Stimulated activated CD4-positive, alpha-beta T cell treated with anti-CD3 and anti-CD28 coated beads, Interleukin-2, amount 100 ng/mL, for 24 hours (primary cell): ENCODE measurements around the gene NPHS2.

Experiments
- DNase-seq, 2 donors: peaks; one replicate each; pipeline ENCODE4 v3.0.0-alpha.2; 2020

NPHS2 gene

DNA sequence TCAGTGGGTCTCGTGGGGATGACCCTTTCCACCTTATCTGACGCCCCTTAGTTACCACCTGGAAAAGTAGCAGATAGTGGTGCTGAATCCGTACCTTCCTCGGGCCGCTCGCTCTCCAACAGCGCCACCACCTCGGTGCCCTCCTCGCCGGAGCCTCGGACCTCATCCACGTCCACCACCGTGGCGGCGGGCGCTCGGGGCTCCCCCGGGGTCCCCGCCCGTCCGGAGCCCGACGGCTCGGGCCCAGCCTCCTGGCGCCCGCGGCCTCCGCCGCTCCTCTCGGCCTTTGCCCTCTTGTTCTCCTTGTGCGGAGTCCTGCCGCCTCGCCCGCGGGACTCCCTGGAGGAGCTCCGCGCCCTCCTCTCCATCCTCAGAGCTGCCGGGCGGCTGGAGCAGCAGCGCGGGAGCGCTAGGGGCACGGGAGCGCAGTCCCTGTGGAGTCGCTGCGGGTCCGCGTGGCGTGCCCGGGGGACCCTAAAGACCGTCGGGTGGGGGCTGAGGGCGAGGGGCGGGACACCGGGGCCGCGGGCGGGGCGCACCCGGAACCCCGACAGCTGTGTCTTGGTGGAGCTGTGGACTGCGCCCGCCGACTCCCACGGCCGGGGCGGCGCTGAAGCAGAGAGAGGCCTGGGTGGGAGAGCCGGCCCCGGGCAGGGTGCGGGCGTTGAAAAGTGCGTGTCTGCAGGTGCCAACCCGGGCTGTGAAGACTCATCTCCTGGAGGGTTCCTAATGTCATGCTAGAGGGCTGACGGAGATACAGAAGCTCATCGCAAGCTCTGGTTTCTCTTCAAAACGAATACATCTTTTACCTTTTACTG is at the start of gene NPHS2:
Gene NPHS2 (minus strand): TSS at position 452 of the 818 bp plus-strand sequence. CDS start 84 bp downstream, at position 368.
- no peak for DNase-seq

- no peak for DNase-seq
Measured at GRCh38 chr1:179612361-179612760, 36.6 kb upstream of the NPHS2 start.

GRCh38 chr1:179601093-179601492 is 25.3 kb upstream of the NPHS2 start:
- DNase-seq, result no peak

- DNase-seq, result no peak
Measured at GRCh38 chr1:179599623-179600249, 24.0 kb upstream of the NPHS2 start.

- no peak for DNase-seq
Measured at GRCh38 chr1:179598631-179599030, 22.9 kb upstream of the NPHS2 start.

GRCh38 chr1:179591592-179592580 is 16.1 kb upstream of the NPHS2 start, which contains the start of gene TDRD5:
Gene TDRD5 (plus strand): TSS chr1:179591832. CDS start chr1:179592616, 784 bp downstream.
- no peak for DNase-seq

- no peak for DNase-seq
Measured at GRCh38 chr1:179591253-179591591, 15.5 kb upstream of the NPHS2 start.

DNA sequence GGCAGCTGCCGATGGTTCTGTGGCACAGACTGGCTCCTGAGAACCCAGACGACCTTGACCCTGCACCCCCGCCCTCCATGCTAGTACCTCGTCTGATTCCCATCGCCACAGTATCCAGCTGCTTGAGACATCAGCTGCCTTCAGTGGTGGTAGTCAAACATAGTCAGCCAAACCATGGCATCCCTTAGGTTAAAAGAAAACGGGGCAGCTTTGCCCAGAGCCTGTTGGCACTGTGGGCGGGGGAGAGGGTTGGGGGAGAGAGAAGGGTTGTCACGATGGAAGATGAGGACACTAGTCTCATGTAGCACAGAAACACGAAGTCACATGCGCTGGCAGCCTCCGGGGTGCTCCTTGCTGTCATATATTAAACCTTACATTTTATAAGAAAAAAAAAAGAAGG is 14.9 kb upstream of the NPHS2 start:
- DNase-seq, result no peak

DNA sequence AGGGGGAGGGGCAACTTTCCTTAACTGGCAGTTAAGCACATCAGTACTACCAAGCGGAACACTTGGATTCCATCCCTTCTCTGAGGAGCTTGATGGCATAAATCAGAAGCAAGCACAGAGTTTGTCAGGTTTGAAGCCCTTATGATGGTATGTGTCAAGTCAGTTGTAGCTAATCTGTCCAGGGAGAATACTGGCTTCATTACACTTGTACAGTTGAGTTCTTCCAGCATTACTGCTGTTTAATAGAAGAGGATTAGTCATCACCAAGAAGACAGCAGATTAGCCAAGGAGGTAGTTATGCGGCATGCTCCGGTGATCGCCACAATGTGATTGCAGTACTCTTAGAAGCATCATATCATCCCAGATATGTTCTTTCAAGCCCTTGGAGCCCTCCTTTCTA is 13.8 kb upstream of the NPHS2 start:
- no peak for DNase-seq

DNA sequence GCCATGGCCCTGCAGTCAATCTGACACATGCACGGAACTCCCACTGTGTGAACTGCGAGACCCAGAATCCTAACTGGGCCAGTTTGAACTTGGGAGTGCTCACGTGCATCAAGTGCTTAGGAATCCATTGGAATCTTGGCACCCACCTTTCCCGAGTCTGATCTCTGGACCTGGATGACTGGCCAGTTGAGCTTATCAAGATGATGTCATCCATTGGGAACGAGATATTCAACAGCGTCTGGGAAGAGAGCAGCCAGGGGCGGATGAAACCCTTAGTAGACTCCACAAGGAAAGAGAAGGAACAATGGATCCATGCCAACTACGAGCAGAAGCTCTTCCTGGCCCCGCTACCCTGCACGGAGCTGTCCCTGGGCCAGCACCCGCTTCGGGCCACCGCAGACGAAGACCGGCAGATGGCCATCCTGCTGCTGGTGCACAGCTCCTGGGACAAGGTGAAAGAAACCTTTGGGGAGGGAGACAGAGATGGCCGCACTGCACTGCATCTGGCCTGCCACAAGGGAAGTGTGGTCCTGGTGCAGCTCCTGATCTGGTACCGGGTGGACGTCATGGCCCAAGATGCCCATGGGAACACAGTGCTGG is 12.8 kb upstream of the NPHS2 start:
- no peak for DNase-seq

DNA sequence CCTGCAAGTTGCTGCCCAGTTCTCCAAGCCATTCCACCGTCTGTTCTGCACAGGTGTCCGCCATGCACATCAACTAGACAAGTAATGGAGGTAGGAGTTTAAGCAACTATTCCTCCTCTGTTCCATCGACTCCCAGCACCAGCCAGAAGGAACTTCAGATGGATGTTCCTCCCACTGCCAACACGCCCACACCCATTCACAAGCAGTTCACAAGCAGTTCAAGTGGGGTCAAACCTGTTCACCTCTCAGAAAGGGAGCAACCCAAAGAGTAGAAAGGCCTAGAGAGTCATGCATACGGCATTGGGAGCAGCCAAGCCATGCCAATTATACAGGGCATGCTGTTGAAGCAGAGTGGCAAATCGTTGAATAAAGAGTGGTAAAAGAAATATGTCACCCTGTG is 11.6 kb upstream of the NPHS2 start:
- DNase-seq, result no peak

GRCh38 chr1:179586107-179586823 is 10.5 kb upstream of the NPHS2 start:
- peak in 1 of 2 donors; percentile 17 for DNase-seq

DNA sequence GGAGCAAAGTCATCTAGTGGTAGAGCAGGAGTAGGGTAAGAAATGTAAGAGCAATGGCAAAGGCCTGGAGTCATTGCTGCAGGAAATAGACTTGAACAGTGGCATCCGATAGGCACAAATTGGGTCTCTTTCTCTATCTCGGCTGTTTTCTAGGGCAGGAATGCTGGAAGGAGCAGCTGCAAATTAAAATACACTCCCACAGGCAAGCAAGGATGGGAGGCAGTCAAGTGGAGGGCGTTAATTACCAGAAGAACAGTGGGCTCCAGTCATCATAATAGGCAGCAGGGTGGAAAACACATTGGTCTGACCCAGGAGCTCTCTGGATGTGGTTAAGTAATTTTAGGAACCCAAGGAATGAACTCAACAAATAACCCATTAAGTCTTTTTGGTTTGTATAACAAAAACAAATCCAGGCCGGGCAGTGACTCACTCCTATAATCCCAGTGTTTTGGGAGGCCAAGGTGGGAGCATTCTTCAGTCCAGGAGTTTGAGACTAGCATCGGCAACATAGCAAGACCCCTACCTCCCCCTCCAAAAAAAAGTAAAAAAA is 8.1 kb upstream of the NPHS2 start:
- no peak for DNase-seq

- DNase-seq, result no peak
Measured at GRCh38 chr1:179576509-179576908, 761 bp upstream of the NPHS2 start.

GRCh38 chr1:179558078-179558477 is 17.7 kb downstream of the NPHS2 start:
- no peak for DNase-seq

GRCh38 chr1:179554427-179554826 is 21.3 kb downstream of the NPHS2 start:
- no peak for DNase-seq

GRCh38 chr1:179550746-179551682 is 24.7 kb downstream of the NPHS2 start:
- DNase-seq, result no peak

- DNase-seq, result no peak
Measured at GRCh38 chr1:179549368-179549700, 26.4 kb downstream of the NPHS2 start.

- no peak for DNase-seq
Measured at GRCh38 chr1:179548666-179549367, 26.9 kb downstream of the NPHS2 start.

DNA sequence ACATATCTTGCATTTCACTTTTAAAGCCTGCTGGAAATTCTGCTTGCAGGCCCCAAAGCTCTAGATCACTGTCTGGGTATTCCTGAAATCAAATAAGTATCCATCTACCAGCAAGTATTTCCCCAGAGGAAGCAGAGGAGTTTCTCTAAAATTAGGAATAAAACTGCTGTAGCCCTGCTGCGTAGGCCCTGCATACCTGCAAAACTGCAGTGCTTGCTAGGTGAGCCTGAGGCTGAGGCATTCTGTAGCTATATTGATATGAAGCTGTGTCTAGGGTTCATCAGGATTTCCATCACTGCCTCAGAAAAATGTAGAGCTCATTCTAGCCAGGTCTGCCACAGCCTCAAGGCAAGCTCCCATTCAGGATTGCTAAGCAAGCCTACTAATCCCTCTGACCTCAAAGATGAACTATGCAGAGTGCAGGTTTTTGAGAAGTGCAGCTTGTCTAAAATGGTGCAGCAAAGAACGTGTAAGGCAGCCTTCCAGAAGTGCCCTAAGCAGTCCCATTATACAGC is 28.7 kb downstream of the NPHS2 start:
- no peak for DNase-seq
